CD14-positive monocyte (primary cell): ENCODE measurements around the gene ZMYND19. TPM values are rescaled to one million over a fixed set of nuclear protein-coding genes. Genes with fewer than 3 reads are reported as not detected.

ENCODE experiments used
- DNase-seq, 3 donors: peaks; one replicate each; pipeline ENCODE4 v3.0.0-alpha.2; 2011 to 2022
- H2AFZ ChIP-seq: 2 replicates; pipeline ENCODE4 v1.6.0; 2012; ENCODE audit warnings: mild to moderate bottlenecking, low read depth, low read length, inconsistent platforms; ENCODE audit not compliant: insufficient read depth, poor library complexity, severe bottlenecking
- H3K27ac ChIP-seq, 2 donors: 1 replicate in 1 of 2; 2 replicates in 1 of 2; pipeline ENCODE4 v1.5.1; 2012 to 2013; ENCODE audit warnings: low read length in 2 of 2, control low read depth in 1 of 2, inconsistent platforms in 1 of 2, low read depth in 1 of 2, mild to moderate bottlenecking in 1 of 2
- H3K27me3 ChIP-seq, 2 donors: one replicate each; pipeline versions ENCODE4 v1.6.0 to v1.6.1; 2011 to 2013; ENCODE audit warnings: low read length in 2 of 2; ENCODE audit not compliant: control insufficient read depth in 2 of 2, insufficient read depth in 2 of 2
- H3K36me3 ChIP-seq, 2 donors: replicated peaks in 1 of 2; 1 replicate in 1 of 2; 2 replicates in 1 of 2; pipeline versions ENCODE4 v1.5.1 to v1.6.1; 2012 to 2013; ENCODE audit warnings: low read length in 2 of 2, control low read depth in 1 of 2, inconsistent platforms in 1 of 2, mild to moderate bottlenecking in 1 of 2; ENCODE audit not compliant: insufficient read depth in 2 of 2, control insufficient read depth in 1 of 2
- H3K4me1 ChIP-seq, 2 donors: 1 replicate in 1 of 2; 2 replicates in 1 of 2; pipeline versions ENCODE4 v1.5.1 to v1.6.1; 2012 to 2013; ENCODE audit warnings: low read length in 2 of 2, control low read depth in 1 of 2, inconsistent platforms in 1 of 2, mild to moderate bottlenecking in 1 of 2, moderate library complexity in 1 of 2; ENCODE audit not compliant: insufficient read depth in 2 of 2, control insufficient read depth in 1 of 2
- H3K4me2 ChIP-seq: replicated peaks from 2 replicates; pipeline ENCODE3; 2012; ENCODE audit warnings: low read length, moderate library complexity, mild to moderate bottlenecking; ENCODE audit not compliant: poor library complexity, severe bottlenecking; ENCODE audit errors: extremely low read depth
- H3K4me3 ChIP-seq, 3 experiments: fragments of 200-600 bp in 1 of 3; sonication (generic) in 1 of 3; replicated peaks in 1 of 3; 1 replicate in 2 of 3; 2 replicates in 1 of 3; pipeline ENCODE4 v1.5.1; 2011 to 2013; ENCODE audit warnings: low read length in 3 of 3, mild to moderate bottlenecking in 3 of 3, control low read depth in 2 of 3, low read depth in 2 of 3, inconsistent platforms in 1 of 3, moderate library complexity in 1 of 3
- H3K79me2 ChIP-seq: 2 replicates; pipeline ENCODE4 v1.6.0; 2012; ENCODE audit warnings: mild to moderate bottlenecking, control low read depth, inconsistent platforms, low read length, moderate library complexity; ENCODE audit not compliant: insufficient read depth
- H3K9ac ChIP-seq: 2 replicates; pipeline ENCODE4 v1.6.0; 2017; ENCODE audit warnings: low read length, mild to moderate bottlenecking; ENCODE audit not compliant: insufficient read depth, poor library complexity, severe bottlenecking
- H3K9me3 ChIP-seq, 2 donors: replicated peaks in 1 of 2; 1 replicate in 1 of 2; 2 replicates in 1 of 2; pipeline versions ENCODE4 v1.5.1 to v1.6.1; 2012 to 2013; ENCODE audit warnings: low read length in 2 of 2, control low read depth in 1 of 2; ENCODE audit not compliant: control insufficient read depth in 1 of 2, insufficient read depth in 1 of 2
- H4K20me1 ChIP-seq: 2 replicates; pipeline ENCODE4 v1.6.0; 2012; ENCODE audit warnings: mild to moderate bottlenecking, low read length, control low read depth, moderate library complexity; ENCODE audit not compliant: insufficient read depth
- H3K27ac Mint-ChIP-seq, 7 donors: one replicate each; pipeline ENCODE4 v1.8.0; 2020; ENCODE audit warnings: mild to moderate bottlenecking in 7 of 7, mixed read lengths in 7 of 7, moderate library complexity in 6 of 7, inconsistent platforms in 2 of 7
- H3K27me3 Mint-ChIP-seq, 3 donors: one replicate each; pipeline ENCODE4 v1.8.0; 2021 to 2022; ENCODE audit warnings: low read depth in 3 of 3, mild to moderate bottlenecking in 3 of 3, mixed read lengths in 3 of 3, moderate library complexity in 3 of 3, inconsistent platforms in 1 of 3
- H3K36me3 Mint-ChIP-seq, 2 donors: one replicate each; pipeline ENCODE4 v1.8.0; 2020; ENCODE audit warnings: mixed read lengths in 2 of 2, inconsistent platforms in 1 of 2, mild to moderate bottlenecking in 1 of 2
- H3K4me1 Mint-ChIP-seq: one replicate; pipeline ENCODE4 v1.8.0; 2020; ENCODE audit warnings: mild to moderate bottlenecking, mixed read lengths
- H3K4me3 Mint-ChIP-seq, 2 donors: one replicate each; pipeline ENCODE4 v1.8.0; 2020; ENCODE audit warnings: mild to moderate bottlenecking in 2 of 2, mixed read lengths in 2 of 2, moderate library complexity in 1 of 2
- H3K9me3 Mint-ChIP-seq, 7 donors: one replicate each; pipeline ENCODE4 v1.8.0; 2020 to 2022; ENCODE audit warnings: mixed read lengths in 7 of 7, mild to moderate bottlenecking in 6 of 7, moderate library complexity in 6 of 7, inconsistent platforms in 2 of 7
- CTCF ChIP-seq: fragments of 200-600 bp; IDR thresholded peaks from one replicate; pipeline ENCODE4 v1.8.0; 2022; ENCODE audit warnings: antibody characterized with exemption, mild to moderate bottlenecking
- WGBS: methylation state at CpG from one replicate; pipeline ENCODE4 v1.1.5; 2013; ENCODE audit warnings: missing lambda C conversion rate; ENCODE audit not compliant: insufficient coverage; 5-methylcytosine and 5-hydroxymethylcytosine counted together
- intact Hi-C, 2 donors: fragments of 100-400 bp; cut with micrococcal nuclease; formaldehyde crosslinking; loops; one replicate each; pipeline versions ENCODE4 v1.15.0 to v1.15.1; 2023
- polyA plus RNA-seq, 3 donors: library from polyadenylated mRNA; depleted of rRNA in 1 of 3; unstranded in 2 of 3; stranded (reverse) in 1 of 3; fragments of 300-500 nt in 2 of 3; fragments of >200 nt in 1 of 3; fragmentation: Illumina TruSeq in 2 of 3; gene quantifications; 1 replicate in 2 of 3; 2 replicates in 1 of 3; pipeline ENCODE4 v1.2.3, GENCODE V29; 2012 to 2021

ZMYND19 gene
- polyA plus RNA-seq, 3 donors = 1.9 to 12.4 (median 4.5) TPM

- peak overlapping the region in 4 of 7 donors; percentile 73 to 81 (median 76) for H3K27ac Mint-ChIP-seq
- intact Hi-C loops = no loop called here
- H3K9ac ChIP-seq = no peak overlapping the region
- TF ChIP-seq CTCF = no peak
- H3K4me1 ChIP-seq = peaks cover 53 to 64% of the 10 kb centered on the region in 2 donors
- no peak overlapping the region for H3K4me2 ChIP-seq
- H3K27me3 ChIP-seq = no peaks in the 10 kb centered on the region
- H3K9me3 Mint-ChIP-seq = no peaks in the 10 kb centered on the region
- H3K4me3 ChIP-seq = no peak overlapping the region
- DNase-seq = no peak
- peaks cover 17 to 41% of the 10 kb centered on the region in 2 donors for H3K36me3 Mint-ChIP-seq
- no peaks in the 10 kb centered on the region for H3K27me3 Mint-ChIP-seq
- 81% methylated on average over 5 of the region's 5 CpGs for WGBS
- peaks cover 32 to 49% of the 10 kb centered on the region in 2 donors for H3K36me3 ChIP-seq
- no peak overlapping the region for H3K4me3 Mint-ChIP-seq
- H4K20me1 ChIP-seq = peaks cover 90% of the 10 kb centered on the region
- H3K4me1 Mint-ChIP-seq = peaks cover 55% of the 10 kb centered on the region
- peaks cover 97% of the 10 kb centered on the region for H3K79me2 ChIP-seq
- H2AFZ ChIP-seq = no peak overlapping the region
- no peaks in the 10 kb centered on the region for H3K9me3 ChIP-seq
- H3K27ac ChIP-seq = peak overlapping the region in 1 of 2 donors; percentile 76
Observed at GRCh38 chr9:137613259-137613658, 22.9 kb upstream of the ZMYND19 start.

- H3K9me3 Mint-ChIP-seq = no peaks in the 10 kb centered on the region
- no peak overlapping the region for H3K9ac ChIP-seq
Observed at GRCh38 chr9:137612741-137613142, 22.4 kb upstream of the ZMYND19 start.

More at GRCh38 chr9:137612741-137613142, 22.4 kb upstream of the ZMYND19 start:
- H3K27me3 ChIP-seq = no peaks in the 10 kb centered on the region
- no peak overlapping the region for H3K4me3 Mint-ChIP-seq
- H3K36me3 ChIP-seq = peaks cover 32 to 49% of the 10 kb centered on the region in 2 donors
- WGBS = 89% methylated on average over 8 of the region's 8 CpGs
- intact Hi-C loops = no loop called here
- no peaks in the 10 kb centered on the region for H3K9me3 ChIP-seq
- H2AFZ ChIP-seq = no peak overlapping the region
- H3K79me2 ChIP-seq = peaks cover 92% of the 10 kb centered on the region
- peaks cover 54 to 64% of the 10 kb centered on the region in 2 donors for H3K4me1 ChIP-seq
- peaks cover 17 to 41% of the 10 kb centered on the region in 2 donors for H3K36me3 Mint-ChIP-seq
- H3K4me2 ChIP-seq = no peak overlapping the region
- DNase-seq = no peak
- H3K4me3 ChIP-seq = no peak overlapping the region
- peaks cover 55% of the 10 kb centered on the region for H3K4me1 Mint-ChIP-seq
- peak overlapping the region; percentile 32 to 76 for H3K27ac ChIP-seq
- no peaks in the 10 kb centered on the region for H3K27me3 Mint-ChIP-seq
- peak overlapping the region in 4 of 7 donors; percentile 73 to 81 (median 76) for H3K27ac Mint-ChIP-seq
- no peak for TF ChIP-seq CTCF
- peaks cover 90% of the 10 kb centered on the region for H4K20me1 ChIP-seq
